GM18873 (cell line): ENCODE measurements around the gene SPAG16.

Source experiments
- ATAC-seq: cut with Tn5 transposase; IDR thresholded peaks from one replicate; pipeline ENCODE4 v1.9.1; 2021; ENCODE audit warnings: mild to moderate bottlenecking, moderate library complexity, moderate number of reproducible peaks; ENCODE audit not compliant: unreplicated experiment, low FRiP score

SPAG16 gene

GRCh38 chr2:214320211-214320610, 1035.9 kb downstream of the SPAG16 start:
- ATAC-seq: no peak

DNA sequence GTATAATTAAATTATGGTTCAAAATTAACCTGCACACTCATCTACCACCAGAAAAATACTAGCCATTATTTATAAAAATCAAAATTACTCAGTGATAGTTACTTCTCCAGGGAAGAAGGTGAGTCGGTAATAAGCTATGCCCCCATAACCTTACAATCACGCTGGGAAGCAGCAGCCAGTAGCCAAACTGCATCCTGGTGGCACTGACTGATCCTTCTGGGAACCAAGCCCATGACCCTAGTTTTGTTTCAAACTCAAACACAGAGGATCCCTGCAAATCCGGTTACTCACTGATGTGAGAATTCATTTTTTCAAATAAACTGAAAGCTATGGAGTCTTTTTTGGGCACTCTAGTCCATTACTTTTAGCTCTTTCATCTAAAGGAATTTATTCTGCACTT, 1038.4 kb downstream of the SPAG16 start:
- no peak for ATAC-seq

GRCh38 chr2:214325404-214325803, 1041.1 kb downstream of the SPAG16 start:
- no peak for ATAC-seq

DNA sequence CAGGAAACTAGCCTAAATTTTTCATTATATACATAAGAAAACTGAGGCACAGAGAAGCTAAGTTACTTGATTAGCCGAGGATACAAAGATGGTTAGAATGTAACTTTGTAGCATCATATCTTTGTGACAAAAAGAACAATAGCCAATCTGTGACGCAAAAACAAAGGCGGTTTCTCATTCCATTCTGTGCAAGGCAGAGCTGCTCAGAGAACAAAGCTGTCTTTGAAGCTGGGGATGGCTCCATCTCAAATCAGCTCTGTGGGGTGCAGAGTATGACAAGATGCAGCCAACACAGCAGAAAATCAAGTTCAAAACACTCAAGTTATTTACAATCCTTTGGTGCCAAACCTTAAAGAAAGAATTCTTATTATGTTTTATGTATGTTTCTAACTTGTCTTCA, 1044.7 kb downstream of the SPAG16 start:
- no peak for ATAC-seq

DNA sequence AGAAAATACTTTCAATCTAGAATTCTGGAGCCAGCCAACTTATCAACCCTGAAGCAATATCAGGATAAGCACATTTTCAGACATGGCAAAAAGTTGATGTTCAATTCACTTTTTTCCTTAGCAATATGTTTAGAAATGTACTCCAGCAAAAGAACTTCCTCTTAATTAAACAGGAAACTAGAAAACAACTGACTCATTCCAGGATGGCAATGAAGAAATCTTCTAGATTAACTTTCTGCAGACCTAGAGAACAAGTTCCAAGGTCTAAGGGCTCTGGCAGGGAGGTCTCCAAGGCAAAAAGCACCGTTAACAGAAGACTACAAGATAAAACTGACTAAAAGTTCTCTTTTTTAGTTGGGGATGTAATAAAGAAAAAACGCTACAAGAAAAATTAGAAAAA, 1057.4 kb downstream of the SPAG16 start:
- no peak for ATAC-seq

DNA sequence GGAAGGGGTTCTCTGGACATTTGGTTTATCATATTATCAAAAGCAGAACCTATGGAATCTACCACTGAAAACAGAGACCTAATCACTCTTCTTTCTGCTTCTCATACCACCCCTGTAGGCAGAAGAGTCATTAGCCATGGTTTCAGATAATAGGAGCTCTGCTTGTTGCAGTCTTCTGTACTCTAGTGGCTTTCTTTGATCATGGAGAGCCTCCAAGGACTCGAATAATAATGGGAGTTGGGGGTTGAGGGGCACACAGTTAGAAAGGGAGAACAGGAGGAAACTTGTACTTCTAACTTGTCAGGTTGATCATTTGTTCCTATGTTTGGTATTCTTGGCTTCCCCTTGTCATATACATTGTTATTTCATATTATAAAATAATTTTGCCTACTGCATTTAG, 1074.2 kb downstream of the SPAG16 start:
- ATAC-seq: no peak

DNA sequence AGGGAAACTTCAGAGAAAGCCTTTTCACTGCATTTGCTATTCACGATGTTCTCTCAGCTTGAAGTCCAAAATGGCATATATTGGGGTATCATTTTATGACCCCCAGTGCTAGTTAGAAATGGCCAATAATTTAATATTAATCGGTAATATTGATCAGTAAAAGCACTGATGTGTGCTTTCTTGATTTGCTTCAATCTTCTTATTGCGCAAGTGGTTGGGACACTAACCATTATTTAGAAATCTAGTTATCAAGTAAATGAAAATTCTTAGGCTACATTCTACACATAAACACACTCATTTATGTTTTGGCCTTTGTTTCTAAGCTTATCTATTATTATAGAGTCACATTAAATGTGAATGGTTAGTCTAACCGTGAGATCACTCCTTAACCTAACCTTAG, 1076.9 kb downstream of the SPAG16 start:
- no peak for ATAC-seq

DNA sequence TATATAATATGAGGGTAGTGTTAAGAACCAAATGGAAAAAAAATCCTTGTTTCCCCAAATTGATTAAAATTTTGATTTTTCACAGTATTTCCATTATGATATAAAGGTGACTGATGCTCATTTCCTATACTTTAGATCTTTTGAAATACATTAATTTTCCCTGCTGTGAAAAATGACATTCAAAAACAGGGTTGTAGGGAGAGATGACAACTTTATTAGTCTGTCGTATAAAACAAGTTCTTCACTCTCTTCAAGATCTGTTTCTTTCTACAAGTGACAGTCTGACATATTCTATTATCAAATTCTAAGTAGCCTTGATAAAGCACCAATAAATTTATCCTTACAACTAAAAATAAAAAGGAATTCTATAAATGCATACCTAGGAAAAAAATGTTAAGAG, 1081.3 kb downstream of the SPAG16 start:
- no peak for ATAC-seq

GRCh38 chr2:214367171-214367570, 1082.9 kb downstream of the SPAG16 start:
- ATAC-seq: no peak

GRCh38 chr2:214376618-214377285, 1092.5 kb downstream of the SPAG16 start:
- ATAC-seq: no peak

- no peak for ATAC-seq
Measured at GRCh38 chr2:214377286-214377624, 1093.0 kb downstream of the SPAG16 start.

- no peak for ATAC-seq
Measured at GRCh38 chr2:214378455-214379103, 1094.3 kb downstream of the SPAG16 start.

GRCh38 chr2:214379227-214379626, 1095.0 kb downstream of the SPAG16 start:
- no peak for ATAC-seq

GRCh38 chr2:214380681-214381080, 1096.4 kb downstream of the SPAG16 start:
- ATAC-seq: no peak

DNA sequence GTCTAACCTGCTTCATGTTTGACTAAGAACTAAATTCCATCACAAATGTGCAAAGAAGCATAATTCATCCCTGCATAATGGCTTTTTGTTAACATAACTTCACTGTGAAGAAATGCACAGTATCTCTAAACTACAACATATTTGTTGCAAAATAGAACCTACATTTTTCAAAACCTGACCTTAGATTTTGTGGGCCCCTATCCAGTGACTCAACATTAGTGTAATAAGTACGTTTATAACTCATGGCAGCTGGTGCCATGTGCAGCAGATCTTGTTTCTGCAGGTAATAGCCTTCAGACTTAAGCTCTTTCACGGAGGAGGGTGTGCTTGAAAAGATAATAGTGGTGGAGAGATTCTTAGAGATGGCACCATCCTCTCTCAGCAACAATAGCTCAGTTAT, 1098.0 kb downstream of the SPAG16 start:
- ATAC-seq: no peak

DNA sequence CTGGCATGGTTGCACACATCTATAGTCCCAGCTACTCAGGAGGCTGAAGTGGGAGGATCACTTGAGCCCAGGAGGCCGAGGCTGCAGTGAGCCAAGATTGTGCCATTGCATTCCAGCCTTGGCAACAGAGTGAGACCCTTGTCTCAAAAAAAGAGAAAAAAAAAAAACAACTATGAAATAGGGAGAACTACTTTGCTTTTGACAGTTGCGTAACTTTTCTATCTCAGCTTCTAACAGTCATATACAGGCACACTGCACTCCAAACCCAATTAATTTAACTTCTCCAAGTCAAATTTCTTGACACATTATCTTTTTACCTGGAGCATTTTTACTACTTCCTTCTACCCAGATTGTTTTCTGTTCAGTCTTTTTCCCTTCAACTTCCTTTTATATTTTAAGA, 1102.5 kb downstream of the SPAG16 start:
- no peak for ATAC-seq

DNA sequence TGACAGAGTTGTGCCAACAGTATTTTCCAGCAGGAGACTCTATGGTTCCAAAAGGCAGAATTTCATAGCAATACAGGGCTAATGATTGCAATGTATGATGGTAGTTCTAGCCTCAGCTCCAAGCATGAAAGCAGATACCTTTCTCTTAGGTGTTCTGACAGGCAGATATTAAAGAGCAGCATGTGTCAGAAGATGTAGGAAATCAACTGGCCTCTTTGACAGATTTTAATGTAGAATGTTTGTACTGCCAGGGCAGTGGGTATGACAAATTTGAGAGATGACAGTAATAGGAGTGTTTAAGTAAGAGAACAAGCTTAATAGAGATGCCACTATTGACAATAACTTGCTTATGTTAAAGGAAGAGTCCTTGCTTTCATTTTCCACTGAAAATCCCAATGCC, 1105.1 kb downstream of the SPAG16 start:
- ATAC-seq: no peak

DNA sequence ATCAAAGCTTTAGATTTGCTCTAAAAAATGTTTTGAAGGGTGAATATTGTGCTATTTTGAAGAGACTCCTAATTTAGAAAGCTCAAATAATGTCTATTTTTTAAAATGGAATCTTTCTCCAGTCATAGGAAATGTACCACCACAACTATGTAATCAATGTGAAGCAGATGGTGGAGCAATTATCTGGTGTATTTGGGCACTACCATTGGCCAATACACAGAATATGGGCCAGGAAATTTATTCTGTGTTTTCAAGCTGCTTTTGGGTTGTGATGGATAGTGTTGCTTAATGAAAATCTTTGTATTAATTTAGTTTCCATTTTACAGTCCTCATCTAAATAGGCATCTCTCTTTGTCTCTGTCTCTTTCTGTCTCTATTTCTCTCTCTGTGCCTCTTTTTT, 1109.5 kb downstream of the SPAG16 start:
- no peak for ATAC-seq

GRCh38 chr2:214395040-214395439, 1110.8 kb downstream of the SPAG16 start:
- no peak for ATAC-seq

GRCh38 chr2:214401580-214401979, 1117.3 kb downstream of the SPAG16 start:
- no peak for ATAC-seq

DNA sequence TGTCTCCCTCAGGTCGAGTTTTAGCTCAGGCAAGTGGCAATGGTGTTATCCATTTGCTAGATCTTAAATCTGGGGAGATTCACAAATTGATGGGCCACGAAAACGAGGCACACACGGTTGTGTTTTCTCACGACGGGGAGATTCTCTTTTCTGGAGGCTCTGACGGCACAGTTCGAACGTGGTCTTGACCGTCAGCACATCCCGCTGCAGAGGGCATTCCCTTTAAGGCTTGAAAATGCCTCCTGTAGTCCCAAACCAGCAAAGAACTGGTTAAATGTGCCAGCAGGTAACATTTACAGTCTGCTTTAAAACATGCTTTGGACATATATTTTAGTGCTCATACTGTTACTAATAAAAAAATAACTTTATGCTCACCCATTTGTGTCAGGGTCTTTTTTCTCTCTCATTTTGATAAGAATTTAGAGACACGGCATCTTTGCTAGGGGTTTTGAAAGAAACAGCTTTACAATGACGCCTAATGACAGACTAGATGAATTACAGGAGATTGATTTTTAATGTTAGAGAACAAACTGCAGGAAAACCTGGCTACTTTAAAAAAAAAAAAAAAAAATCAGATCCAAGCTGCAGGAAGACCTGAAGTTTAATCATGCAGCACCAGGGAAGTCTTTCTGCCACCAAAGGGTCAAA, 1126.0 kb downstream of the SPAG16 start:
- no peak for ATAC-seq

GRCh38 chr2:214410918-214411554, 1126.8 kb downstream of the SPAG16 start, which contains the start of gene VWC2L:
TSS of gene VWC2L (plus strand) at chr2:214411054. CDS start at chr2:214414194, 3,140 bp downstream.
- ATAC-seq: no peak
